OCI-LY1 (cell line): ENCODE data around the gene CHST3.
"Not testable (repeated sequence)": the region's sequence is repeated elsewhere in the genome, so short reads cannot be mapped to it uniquely, and the experiment has no call there.

Experiments
- H2AFZ ChIP-seq: fragments of 200-600 bp; sonication (generic), shearing (Covaris generic); 2 replicates; pipeline ENCODE4 v1.6.0; 2014; ENCODE audit warnings: antibody characterized with exemption, mild to moderate bottlenecking, low read length
- H3F3A ChIP-seq: fragments of 200-600 bp; sonication (generic), shearing (Covaris generic); 2 replicates; pipeline ENCODE4 v1.6.0; 2014; ENCODE audit warnings: mild to moderate bottlenecking, antibody characterized with exemption, low read length, moderate library complexity; ENCODE audit not compliant: insufficient read depth
- H3K27ac ChIP-seq: fragments of 200-600 bp; sonication (generic); 2 replicates; pipeline ENCODE4 v1.5.1; 2014; ENCODE audit warnings: low read length, mixed run types, mild to moderate bottlenecking, low read depth; ENCODE audit not compliant: poor library complexity, severe bottlenecking
- H3K27me3 ChIP-seq: fragments of 200-600 bp; sonication (generic); 2 replicates; pipeline ENCODE4 v1.6.0; 2014; ENCODE audit warnings: antibody characterized with exemption, mild to moderate bottlenecking, low read length, moderate library complexity; ENCODE audit not compliant: insufficient read depth
- H3K36me3 ChIP-seq: fragments of 200-600 bp; sonication (generic); 2 replicates; pipeline ENCODE4 v1.6.1; 2014; ENCODE audit warnings: mild to moderate bottlenecking, antibody characterized with exemption, low read length, moderate library complexity, mixed read lengths; ENCODE audit not compliant: insufficient read depth
- H3K4me1 ChIP-seq: fragments of 200-600 bp; sonication (generic); 2 replicates; pipeline ENCODE4 v1.5.1; 2014; ENCODE audit warnings: mild to moderate bottlenecking, low read length, moderate library complexity; ENCODE audit not compliant: insufficient read depth, severe bottlenecking
- H3K4me2 ChIP-seq: fragments of 200-600 bp; sonication (generic), shearing (Covaris generic); 2 replicates; pipeline ENCODE4 v1.6.1; 2014; ENCODE audit warnings: low read length
- H3K4me3 ChIP-seq: fragments of 200-600 bp; sonication (generic); 2 replicates; pipeline ENCODE4 v1.5.1; 2014; ENCODE audit warnings: low read length, low read depth, mild to moderate bottlenecking, mixed read lengths; ENCODE audit not compliant: poor library complexity, severe bottlenecking
- H3K79me2 ChIP-seq: fragments of 200-600 bp; shearing (Covaris generic); 2 replicates; pipeline ENCODE4 v1.6.1; 2016; ENCODE audit warnings: mixed run types, low read length, mixed read lengths; ENCODE audit not compliant: insufficient read depth
- H3K9ac ChIP-seq: fragments of 200-600 bp; sonication (generic), shearing (Covaris generic); 2 replicates; pipeline ENCODE4 v1.6.1; 2014; ENCODE audit warnings: mild to moderate bottlenecking, low read length, mixed read lengths
- H3K9me2 ChIP-seq: fragments of 200-600 bp; sonication (generic), shearing (Covaris generic); 2 replicates; pipeline ENCODE4 v1.6.1; 2014; ENCODE audit warnings: low read depth, mild to moderate bottlenecking, low read length, mixed read lengths
- H3K9me3 ChIP-seq: fragments of 200-600 bp; shearing (Covaris generic); 2 replicates; pipeline ENCODE4 v1.6.1; 2014; ENCODE audit warnings: low read length, mixed read lengths
- H4K20me1 ChIP-seq: fragments of 200-600 bp; sonication (generic), shearing (Covaris generic); 2 replicates; pipeline ENCODE4 v1.6.0; 2016; ENCODE audit warnings: mild to moderate bottlenecking, low read length; ENCODE audit not compliant: insufficient read depth
- CTCF ChIP-seq: fragments of 200-600 bp; sonication (generic), shearing (Covaris generic); IDR thresholded peaks from 2 replicates; pipeline ENCODE4 v1.5.1; 2017; ENCODE audit warnings: mild to moderate bottlenecking, antibody characterized with exemption, low read length, moderate library complexity, mixed read lengths
- EZH2 ChIP-seq: fragments of 200-600 bp; sonication (generic), shearing (Covaris generic); IDR thresholded peaks from 2 replicates; pipeline ENCODE4 v1.8.0; 2017; ENCODE audit warnings: borderline replicate concordance, mixed run types, mild to moderate bottlenecking, antibody characterized with exemption, low read length, moderate library complexity, mixed read lengths

Gene CHST3

DNA sequence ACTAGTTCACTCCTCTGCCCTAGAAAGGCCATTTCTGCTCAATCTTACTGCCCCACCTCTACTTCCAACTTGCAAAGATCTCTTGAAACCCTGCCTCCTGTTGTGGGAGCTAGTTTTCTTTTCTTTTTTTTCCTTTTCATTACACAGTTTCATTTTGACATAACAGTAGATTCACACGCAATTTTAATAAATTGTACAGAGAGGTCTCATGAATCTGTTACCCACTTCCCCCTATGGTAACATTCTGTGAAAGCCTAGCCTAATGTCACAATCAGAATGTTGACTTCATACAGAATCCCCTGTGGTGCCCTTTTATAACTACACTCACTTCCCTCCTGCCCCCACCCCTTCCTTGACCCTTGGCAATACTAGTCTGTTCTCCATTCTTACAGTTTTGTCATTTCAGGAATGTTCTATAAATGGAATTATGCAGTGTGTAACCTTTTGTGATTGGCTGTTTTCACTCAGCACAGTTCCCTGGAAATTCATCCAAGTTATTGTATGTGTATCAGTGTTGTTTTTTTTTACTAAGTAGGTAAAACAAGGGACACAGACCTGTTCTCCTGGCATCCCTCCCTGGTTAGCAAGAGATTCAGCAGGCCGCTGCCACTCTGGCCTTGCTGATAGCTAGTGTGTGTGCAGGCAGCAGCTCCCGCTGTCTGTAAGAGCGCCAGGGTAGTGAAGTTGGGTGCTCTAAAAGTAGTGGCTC, 21.5 kb downstream of the CHST3 start:
- Histone ChIP-seq H3K27ac (no peak overlapping the region), H3K36me3 (no peaks in the 10 kb centered on the region), H3K9me3 (no peaks in the 10 kb centered on the region), H3K4me1 (no peaks in the 10 kb centered on the region), H4K20me1 (no peaks in the 10 kb centered on the region), H3K9me2 (no peaks in the 10 kb centered on the region), H3K9ac (no peak overlapping the region), H3K4me3 (no peak overlapping the region), H3K4me2 (no peak overlapping the region), H3F3A (no peaks in the 10 kb centered on the region), H3K79me2 (no peaks in the 10 kb centered on the region), H3K27me3 (peaks cover 13% of the 10 kb centered on the region; the same call in 1 of the 2 replicates), H2AFZ (no peak overlapping the region)
- no peak for TF ChIP-seq CTCF
- no peak for TF ChIP-seq EZH2

DNA sequence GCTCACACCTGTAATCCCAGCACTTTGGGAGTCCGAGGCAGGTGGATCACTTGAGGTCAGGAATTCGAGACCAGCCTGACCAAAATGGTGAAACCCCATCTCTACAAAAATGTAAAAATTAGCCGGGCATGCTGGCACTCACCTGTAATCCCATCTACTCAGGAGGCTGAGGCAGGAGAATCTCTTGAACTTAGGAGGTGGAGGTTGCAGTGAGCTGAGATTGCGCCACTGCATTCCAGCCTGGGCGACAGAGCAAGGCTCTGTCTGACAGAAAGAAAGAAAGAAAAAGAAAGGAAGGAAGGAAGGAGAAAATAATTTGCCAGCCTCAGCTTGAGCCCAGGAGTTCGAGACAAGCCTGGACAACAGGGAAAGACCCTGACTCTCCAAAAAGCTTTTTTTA, 24.7 kb downstream of the CHST3 start:
- not testable (repeated sequence) for H3F3A ChIP-seq, H3K4me2 ChIP-seq, H3K36me3 ChIP-seq, H3K27me3 ChIP-seq, H3K9me3 ChIP-seq, H3K4me1 ChIP-seq, H3K9ac ChIP-seq, H3K4me3 ChIP-seq, H3K27ac ChIP-seq, H2AFZ ChIP-seq, H3K79me2 ChIP-seq, H4K20me1 ChIP-seq, H3K9me2 ChIP-seq

DNA sequence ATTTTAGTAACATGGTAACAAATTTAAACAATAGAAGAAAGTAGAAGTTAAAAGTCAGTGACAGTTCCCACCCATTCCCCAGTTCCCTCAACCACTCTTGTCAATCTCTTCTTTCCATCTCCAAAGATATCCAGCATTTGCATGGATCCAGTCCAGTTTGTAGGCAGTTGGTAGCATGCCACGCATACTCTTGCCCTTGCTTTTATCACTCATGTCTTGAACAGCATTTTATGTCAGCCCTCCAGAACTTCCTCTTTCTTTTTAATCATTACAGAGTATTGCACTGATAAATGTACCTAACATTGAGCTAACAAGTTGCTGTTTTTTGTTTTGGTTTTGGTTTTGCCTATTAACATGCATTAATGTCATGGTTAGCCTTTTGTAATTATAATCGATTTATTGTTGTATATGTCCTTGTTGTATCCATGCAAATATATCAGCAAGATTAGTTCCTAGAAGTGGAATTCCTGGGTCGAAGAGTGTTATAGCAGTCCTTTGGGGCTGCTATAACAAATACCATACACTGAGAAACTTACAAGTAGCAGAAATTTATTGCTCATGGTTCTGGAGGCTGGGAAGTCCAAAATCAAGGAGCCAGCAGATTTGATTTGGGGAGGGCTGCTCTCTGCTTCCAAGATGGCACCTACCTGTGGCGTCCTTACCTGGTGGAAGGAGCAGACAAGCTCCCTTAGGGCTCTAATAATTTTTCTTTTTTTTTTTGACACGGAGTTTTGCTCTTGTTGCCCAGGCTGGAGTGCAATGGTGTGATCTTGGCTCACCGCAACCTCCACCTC, 25.7 kb downstream of the CHST3 start:
- Histone ChIP-seq H3K4me1 (no peaks in the 10 kb centered on the region), H3K9me3 (no peaks in the 10 kb centered on the region), H3K27me3 (peaks cover 9% of the 10 kb centered on the region; the same call in 1 of the 2 replicates), H2AFZ (no peak overlapping the region), H3F3A (no peaks in the 10 kb centered on the region), H3K36me3 (no peaks in the 10 kb centered on the region; the same call in 1 of the 2 replicates), H3K79me2 (no peaks in the 10 kb centered on the region), H3K9ac (no peak overlapping the region), H3K27ac (no peak overlapping the region), H3K9me2 (no peaks in the 10 kb centered on the region), H3K4me3 (no peak overlapping the region), H4K20me1 (no peaks in the 10 kb centered on the region), H3K4me2 (no peak overlapping the region)
- no peak for TF ChIP-seq EZH2
- no peak for TF ChIP-seq CTCF
